ENCODE data around the gene PCSK5.
"Not testable (repeated sequence)": the region's sequence is repeated elsewhere in the genome, so short reads cannot be mapped to it uniquely, and the experiment has no call there.

PCSK5 gene

DNA sequence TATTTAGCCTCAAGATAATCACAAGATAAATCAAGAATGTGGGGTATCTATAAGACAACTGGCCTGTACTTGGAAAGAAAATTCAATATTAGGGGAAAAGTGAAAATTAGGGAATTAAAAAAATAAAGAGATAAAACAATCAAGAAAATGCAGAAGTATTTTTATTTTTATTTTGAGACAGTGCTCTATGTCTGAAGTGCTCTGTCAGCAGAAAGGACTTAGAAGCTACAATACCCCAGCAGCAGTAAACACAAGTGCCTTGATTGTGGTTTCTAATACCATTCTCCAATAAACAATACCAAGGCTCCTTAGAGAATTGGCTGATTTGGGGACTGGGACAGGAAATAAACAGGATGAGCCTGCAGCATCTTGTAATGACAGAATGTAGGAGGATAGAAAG, 358.8 kb downstream of the PCSK5 start:
- no peak for DNase-seq (ENCODE audit: low read depth)

DNA sequence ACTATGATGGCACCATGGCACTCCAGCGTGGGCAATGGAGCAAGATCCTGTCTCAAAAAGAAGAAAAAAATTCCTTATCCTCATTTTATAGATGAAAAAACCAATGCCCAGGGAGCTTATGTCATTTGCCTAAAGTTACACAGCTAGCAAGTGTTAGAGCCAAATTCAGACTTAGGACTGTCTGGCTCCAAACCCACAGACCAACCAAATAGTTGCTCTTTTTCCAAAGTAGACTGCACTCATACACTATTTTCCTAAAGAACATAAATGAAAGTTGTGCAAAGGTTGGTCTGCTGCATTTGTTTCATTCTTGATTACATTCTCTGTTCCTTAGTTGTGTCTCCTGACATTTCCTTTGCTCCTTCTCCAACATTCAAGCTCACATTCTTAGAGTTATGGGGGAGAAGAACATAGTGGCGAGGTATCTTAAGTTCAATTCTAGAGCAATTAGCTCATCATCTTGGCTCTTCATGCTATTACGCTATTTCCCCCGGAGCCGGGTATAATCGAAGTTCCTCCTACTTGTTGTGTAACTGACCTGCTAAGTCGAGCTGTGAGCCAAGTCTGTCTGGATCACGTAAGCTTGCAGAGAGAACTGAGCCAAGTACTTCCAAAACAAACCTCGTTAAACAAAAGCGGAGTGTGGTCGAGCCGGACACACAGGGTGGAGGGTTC, 365.4 kb downstream of the PCSK5 start:
- DNase-seq (ENCODE audit: low read depth), result peak; percentile 92

DNA sequence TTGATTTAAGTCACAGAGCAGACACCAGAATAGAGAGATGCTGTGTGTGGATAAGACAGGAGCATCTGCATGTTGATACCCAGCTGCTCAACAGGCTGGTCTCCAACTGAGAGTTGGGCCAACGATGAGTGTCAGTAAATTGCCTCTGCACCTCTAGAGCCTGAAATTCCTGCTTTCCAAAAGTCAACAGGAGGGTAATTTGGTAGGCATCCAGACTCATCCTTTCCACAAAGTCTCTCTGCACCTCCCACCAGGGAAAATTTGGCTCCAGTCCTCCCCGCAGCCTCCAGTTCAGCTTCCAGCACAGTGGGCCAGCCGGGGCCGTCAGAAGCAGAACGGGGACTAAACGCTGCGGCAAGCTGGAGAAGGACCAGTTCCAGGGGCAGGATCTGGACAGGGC, 366.8 kb downstream of the PCSK5 start:
- DNase-seq (ENCODE audit: low read depth), result no peak

DNA sequence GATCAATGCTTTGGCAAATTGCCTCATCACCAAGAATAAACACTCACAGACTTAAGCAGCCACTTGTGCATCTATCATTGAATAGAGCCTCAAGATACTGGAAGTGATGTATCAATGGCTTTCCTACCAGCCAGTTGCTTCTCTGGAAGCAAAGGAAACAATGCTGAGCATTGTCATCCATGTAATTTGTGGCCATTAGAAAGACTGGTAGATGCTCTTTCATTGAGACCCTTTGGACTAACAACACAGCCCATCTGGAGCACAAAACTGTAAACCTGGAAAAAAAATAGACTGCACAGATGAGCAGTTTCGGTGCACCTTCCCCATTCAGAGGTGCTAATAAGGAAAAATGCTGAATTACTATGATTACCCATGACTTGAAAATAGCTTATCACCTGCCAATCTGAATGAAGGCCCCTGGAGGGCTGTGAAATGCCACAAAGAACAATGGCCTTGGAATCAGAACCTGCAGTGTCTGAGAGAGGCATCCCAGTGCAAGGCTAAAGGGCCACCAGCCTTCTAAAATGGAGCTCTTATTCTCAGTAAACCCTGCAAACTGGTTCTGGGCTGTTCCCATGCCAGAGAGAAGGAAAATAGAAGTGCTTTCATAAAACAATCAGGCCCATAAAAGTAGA, 376.3 kb downstream of the PCSK5 start:
- no peak for DNase-seq (ENCODE audit: low read depth)

DNA sequence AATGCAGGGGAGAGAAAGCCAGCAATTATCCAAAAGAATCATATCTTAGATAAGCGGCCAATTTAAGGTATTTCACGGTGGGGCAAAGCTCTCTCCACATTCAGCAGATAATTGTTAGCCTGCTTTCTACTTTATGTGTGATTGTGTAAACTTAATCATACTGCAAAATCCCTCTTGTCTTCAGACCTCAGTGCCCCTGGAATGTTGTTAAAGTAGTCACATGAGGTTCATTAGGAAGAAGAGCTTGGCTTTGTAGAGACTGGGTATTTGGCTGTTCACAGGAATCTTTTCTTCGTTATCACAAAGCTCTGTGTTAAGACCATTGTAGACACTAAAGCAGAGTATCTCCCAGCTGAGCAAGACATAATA, 376.8 kb downstream of the PCSK5 start:
- DNase-seq (ENCODE audit: low read depth), result no peak

DNA sequence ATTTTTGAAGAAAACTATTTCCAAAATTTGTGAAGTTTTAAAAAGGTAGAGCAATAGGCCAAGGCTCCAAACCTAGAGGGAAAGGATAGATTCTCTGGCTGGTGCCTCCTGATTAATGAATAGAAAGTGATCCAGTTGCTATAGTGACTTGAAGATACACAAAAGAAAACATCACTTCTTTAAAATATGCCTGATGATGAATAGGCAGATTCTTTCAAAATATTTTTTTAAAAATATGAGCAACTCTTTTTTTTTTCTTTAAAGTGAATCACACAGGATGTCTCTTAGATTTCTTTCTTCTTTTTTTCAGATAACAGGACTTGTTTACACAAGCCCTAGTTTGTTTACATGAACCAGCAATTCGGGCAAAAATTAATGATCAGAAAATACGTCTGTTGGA, 379.3 kb downstream of the PCSK5 start:
- DNase-seq (ENCODE audit: low read depth), result peak; percentile 13

DNA sequence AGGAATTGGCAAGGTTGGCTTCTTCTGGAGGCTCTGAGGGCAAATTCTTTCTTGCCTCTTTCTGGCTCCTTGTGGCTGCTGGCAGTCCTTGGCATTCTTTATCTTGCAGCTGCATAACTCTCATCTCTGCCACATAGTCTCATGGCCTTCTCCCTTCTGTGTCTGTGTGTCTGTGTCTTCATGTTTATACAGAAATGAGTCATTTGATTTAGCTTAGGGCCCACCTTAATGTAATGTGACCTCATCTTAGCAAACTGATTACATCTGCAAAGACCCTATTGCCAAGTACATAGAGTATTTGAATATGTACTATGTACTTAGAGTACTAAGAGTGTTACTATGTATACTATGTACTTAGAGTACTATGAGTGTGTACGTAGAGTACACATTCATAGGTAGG, 381.3 kb downstream of the PCSK5 start:
- peak; percentile 21 for DNase-seq (ENCODE audit: low read depth)

DNA sequence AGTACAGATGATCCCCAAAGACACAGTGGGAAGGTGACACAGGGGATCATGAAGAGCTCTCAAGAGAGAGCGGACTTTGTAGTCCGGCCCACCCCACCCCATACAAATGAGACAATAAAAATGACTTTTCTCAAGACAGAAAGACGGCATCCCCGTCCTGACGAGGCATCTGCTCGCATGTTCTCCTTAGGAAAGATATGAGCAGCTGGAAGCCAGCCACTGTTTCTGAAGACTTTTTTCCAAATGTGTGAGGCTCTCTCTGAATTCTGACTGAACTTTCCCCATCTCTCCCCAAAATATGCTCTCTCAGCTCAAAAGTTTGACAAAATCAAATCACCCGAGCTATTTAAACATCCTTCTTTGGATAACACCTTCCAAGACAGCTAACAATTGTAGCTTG, 398.6 kb downstream of the PCSK5 start:
- DNase-seq (ENCODE audit: low read depth), result no peak

DNA sequence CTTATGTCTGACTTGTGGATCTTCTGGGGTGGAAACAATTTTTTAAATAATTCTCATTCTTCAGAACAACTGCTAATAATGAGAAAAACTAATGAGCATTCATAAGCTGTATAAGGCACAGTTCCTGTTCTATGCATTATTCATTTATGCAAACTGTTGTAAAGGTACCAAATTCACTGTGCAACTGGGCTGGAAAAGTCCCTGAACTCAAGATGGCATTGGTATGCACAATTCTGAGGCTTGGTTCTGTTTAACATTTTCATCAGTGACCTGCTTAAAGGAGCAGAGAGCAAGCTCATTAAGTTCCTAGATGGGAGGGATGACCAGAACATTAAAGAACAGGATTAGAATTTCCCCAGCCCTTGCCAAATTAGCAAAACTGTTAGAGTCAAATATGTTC, 399.2 kb downstream of the PCSK5 start:
- DNase-seq (ENCODE audit: low read depth), result no peak

DNA sequence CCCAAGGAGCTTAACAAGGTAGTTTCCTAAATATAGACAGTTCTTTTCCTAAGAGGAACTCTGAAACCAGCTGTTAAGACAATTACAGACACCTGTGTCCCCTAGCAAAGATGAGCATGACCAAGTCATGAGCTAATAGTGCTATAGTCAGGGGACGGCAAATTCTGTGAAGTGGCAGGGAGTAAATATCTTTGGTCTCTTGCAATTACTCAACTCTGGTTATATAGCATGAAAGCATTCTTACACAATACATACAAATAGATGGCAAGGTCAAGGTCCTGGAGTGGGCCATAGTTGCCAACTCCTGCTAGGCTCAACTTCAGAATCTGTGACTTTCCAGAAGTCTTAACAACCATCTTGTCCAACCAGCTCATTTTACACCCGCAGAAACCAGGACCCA, 400.1 kb downstream of the PCSK5 start:
- no peak for DNase-seq (ENCODE audit: low read depth)

DNA sequence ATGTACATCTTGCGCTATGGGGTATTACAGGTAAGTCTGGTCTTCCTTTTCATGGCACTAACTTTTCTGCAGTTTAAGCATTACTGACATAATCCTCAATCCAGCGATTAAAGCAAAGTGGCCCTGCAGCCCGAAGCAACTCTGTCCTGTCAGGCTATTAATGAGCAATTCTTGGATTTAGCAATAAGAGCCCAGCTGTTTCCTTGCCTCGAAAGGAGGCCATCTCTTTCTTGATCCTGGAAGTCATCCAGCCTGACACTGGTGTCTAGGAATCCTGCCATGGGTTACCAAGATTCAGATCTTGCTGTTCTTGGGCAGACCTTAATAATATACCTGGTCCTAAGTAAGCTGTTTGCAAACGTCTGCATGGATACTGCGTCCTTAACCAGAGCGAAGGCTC, 401.8 kb downstream of the PCSK5 start:
- no peak for DNase-seq (ENCODE audit: low read depth)

DNA sequence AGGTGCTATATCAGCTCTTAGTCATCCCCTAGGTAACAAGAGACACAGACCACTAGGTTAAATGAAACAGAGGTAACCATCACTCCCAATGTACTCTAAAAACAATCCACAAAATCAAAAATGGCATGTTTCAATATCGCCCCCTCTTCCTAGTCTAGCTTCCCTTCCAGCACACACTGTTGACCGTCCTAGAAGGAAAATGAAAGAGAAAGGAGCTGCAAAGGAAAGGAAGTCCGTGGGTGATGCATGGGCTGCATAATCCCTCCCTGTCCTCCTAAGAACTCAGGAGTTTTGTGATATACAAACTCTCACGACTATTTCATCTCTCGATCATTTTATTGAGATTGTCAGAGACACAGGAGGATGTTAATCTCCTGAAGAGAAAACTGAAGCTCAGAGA, 402.2 kb downstream of the PCSK5 start:
- DNase-seq (ENCODE audit: low read depth), result no peak

DNA sequence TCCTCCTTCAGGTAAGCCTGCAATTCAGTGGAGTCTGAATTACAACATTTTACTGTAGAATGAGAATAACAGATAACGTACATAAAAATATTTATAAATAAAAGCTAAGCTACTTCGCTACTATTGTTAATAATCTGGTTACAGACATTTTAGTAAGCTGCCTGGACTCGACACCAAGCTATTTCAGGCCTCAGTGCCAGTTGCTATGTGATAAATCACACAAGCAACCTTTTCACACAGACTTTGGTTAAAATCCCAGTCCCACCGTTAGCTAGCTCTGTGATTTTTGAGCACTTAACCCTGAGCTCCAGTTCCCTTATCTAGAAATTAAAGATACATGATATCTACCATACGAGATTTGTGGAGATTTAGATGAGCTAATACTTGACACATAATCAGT, 403.8 kb downstream of the PCSK5 start:
- no peak for DNase-seq (ENCODE audit: low read depth)

DNA sequence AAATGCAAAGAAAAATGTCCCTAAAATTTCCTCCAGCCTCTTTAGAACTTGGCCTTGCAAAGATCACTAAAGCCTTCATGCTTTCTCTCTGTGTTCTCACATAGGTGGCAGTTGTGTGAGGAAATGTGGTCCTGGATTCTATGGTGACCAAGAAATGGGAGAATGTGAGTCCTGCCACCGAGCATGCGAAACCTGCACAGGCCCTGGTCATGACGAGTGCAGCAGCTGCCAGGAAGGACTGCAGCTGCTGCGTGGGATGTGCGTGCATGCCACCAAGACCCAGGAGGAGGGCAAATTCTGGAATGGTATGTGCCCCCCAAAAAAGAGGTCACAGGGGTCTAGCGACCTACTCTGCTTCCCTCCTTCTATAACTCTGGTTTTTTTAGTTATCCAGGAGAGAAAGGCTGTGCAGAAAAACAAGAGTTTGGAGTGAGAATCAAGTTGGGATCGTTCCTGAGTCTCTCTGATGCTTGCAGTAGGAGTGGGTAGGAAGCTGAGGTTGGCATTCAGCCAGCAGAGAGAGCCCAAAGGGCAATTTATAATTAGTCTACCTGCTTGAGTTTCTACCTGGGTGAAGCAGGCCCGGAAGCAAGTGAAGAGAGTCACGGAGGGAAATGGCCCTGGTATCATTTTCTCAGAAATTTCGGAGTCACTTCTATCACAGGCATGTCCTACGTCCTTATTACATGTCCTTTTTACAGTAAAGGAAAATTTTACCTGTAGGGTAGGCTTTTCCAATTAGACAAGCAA, 406.3 kb downstream of the PCSK5 start:
- no peak for DNase-seq (ENCODE audit: low read depth)

DNA sequence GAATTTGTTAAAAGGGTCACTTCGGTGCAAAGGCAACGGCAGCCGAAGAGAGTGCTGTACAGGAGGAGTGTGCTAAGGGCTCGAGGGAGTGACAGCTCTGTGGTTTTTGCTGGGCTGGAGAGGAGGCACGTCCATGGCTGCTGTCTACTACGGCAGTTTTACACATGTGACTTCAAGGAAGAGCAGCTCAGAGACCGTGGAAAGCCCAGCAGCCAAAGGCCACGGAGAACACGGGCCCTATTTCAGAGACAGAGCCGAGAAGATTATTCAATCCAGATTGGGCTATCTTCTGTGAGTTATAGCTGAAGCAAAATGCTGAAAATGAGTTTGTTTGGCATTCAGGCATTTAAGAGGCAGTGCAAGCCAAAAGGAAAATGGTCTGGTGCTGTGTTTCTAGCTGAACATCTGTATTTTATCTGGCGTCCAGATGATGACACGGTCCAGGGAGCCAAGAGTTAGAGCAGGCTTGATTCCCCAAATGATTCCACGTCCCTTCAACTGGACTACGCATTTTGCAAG, 407.3 kb downstream of the PCSK5 start:
- peak; percentile 55 for DNase-seq (ENCODE audit: low read depth)

DNA sequence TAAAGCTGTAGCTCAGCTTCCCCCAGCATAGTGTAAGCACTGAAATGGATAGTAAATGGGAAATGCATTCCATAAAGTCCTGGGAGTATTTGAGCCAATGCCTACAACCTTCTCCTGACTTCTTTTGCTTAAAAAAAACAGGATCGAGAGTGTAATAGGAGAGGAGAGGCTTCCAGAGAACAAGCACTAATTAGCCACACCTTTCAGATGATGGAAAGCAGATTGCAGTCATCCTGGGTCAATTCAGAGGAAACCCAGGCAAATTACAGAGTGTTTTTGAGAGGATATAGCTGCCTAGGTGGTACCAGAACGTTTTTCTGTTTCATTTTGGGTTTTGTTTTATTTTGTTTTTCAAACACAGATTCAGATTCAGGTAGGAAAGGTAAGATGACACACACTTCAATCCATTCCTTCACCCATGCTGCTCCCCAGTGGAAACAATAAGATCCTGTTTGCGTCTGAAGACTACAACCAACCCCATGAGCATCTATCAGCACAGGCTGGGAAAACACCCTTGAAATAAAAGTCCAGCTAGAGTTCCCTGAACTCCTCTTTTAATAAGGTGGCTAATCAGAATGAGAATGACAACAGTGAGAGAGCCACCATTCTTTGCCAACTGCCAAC, 408.2 kb downstream of the PCSK5 start:
- peak; percentile 15 for DNase-seq (ENCODE audit: low read depth)

DNA sequence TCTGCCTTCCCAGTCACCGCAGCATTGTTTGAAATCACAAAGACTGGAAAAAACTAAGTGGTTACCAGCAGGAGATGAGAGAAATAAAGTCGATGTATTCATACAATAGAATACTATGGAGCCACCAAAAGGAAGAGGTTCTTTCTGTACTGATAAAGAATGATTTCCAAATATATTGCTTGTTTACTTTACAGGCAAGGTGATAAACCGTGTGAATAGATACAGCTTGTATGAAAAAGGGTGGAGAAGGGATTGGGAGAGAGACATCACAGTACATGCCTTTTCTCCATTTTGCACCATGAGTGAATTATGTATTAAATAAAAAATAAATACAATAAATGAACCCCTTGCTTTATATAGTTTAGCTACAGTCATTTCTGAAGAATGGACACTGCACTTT, 412.1 kb downstream of the PCSK5 start:
- no peak for DNase-seq (ENCODE audit: low read depth)

DNA sequence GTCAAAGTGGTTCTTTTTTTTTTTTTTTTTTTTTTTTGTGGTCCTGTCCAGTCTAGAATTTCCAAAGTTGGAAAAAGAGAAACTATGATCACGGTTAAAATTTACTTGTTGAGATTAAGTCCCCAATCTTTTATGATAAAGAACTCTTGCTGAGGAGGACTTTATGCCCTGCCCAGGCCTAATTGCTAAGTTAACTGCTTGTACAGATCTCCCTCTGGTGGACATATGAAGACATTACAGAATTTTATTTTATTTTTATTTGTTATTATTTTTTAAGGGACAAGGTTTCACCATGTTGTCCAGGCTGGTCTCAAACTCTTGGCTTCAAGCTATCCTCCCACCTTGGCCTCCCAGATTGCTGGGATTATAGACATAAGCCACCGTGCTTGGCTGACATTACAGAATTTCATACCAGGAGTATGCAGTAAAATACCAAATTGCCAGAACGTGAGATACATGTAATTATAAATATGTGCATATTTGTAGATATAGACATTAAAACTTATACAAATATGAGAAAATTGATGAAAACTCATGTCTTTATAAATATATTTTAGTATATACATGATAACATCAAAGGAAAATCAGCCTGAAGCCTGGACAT, 412.6 kb downstream of the PCSK5 start:
- DNase-seq (ENCODE audit: low read depth), result peak; percentile 59

DNA sequence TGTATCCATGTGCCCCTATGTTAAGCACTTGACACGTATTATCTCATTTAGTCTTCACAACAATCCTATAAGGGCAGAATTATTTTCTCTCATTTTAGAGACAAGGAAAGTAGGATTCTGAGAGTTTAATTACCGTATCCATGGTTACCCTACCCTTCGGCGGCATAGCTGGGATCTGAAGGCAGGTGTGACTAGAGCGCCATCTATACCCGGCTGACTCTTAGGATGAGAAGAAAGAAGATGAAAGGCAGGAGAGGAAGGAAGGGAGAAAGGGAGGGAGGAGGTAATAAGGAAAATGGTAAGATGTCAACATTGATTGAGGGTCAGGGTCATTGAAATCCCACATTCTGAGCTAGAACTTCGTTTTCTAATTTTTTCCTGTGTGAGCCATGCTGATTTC, 416.6 kb downstream of the PCSK5 start:
- DNase-seq (ENCODE audit: low read depth), result not testable (repeated sequence)

DNA sequence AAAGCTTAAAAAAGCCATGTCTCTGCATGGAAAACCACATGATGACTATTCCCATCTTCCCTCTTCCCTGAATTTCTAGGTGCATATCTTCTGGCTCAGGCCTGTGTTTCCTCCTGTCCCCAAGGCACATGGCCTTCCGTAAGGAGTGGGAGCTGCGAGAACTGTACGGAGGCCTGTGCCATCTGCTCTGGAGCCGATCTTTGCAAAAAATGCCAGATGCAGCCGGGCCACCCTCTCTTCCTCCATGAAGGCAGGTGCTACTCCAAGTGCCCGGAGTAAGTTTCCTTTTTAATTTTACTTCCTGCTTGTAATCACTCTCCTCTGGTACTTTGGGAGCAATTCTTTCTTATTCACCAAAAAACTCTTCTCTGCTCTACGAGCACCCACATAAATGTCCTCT, 420.1 kb downstream of the PCSK5 start:
- DNase-seq (ENCODE audit: low read depth), result no peak

DNA sequence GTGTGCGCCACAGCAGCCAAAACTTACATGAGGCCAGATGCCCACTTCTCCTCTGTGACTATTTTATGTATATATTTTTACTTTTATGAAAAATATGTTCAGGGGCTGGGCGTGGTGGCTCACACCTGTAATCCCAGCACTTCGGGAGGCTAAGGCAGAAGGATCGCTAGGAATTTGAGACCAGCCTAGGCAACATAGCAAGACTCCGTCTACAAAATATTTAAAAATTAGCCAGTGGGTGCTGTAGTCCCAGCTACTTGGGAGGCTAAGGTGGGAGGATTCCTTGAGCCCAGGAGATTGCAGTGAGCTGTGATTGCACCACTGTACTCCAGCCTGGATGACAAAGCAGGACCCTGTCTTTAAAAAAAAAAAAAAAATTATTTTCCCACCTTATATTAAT, 420.5 kb downstream of the PCSK5 start:
- DNase-seq (ENCODE audit: low read depth), result no peak

DNA sequence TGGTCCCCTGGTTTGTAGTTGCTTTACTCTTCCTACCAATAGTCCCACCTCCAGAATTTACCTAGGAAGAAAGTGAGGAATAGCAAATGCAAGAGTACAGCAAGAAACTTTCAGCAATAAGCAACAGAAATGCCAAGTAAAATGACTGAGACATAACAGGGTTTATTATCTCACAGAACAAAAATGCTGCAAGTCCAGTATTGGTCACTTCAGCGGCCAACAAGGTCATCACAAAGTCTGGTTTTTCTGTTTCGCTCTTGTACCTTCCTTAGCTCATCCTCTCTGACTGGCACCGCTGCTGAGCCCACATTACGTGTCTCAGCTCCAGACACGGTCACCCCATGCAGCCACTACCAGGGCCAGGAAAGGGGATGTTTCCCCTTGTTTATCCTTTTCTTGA, 421.1 kb downstream of the PCSK5 start:
- no peak for DNase-seq (ENCODE audit: low read depth)

All from EH (cell line).